ENCODE data around the gene TRAM2. TPM values are rescaled to one million over a fixed set of nuclear protein-coding genes. Genes with fewer than 3 reads are reported as not detected.

Gene TRAM2
- total and polyA plus RNA-seq, 2 of the 8 experiments (the other 6 are each of a cell fraction or from before 2014, with no cell fraction given), result 9.0 to 21.4 TPM

- TF ChIP-seq CHD7 (IDR thresholded peaks at IDR 0.05; ENCODE audit: insufficient replicate concordance, low read length) (no peak), GTF2F1 (IDR thresholded peaks at IDR 0.05; ENCODE audit: borderline replicate concordance, low read depth, low read length) (no peak)
Observed at GRCh38 chr6:52530351-52530750, 46.5 kb downstream of the TRAM2 start (continued).
